Measurements from ENCODE around the gene NHERF1. TPM values are rescaled to one million over a fixed set of nuclear protein-coding genes. Genes with fewer than 3 reads are reported as not detected.
A peak's percentile ranks its signal among the peaks of the same experiment; 100 is the strongest.

The NHERF1 gene
- total RNA-seq, 1 donor from 2014 or later, result 36.3 TPM

DNA sequence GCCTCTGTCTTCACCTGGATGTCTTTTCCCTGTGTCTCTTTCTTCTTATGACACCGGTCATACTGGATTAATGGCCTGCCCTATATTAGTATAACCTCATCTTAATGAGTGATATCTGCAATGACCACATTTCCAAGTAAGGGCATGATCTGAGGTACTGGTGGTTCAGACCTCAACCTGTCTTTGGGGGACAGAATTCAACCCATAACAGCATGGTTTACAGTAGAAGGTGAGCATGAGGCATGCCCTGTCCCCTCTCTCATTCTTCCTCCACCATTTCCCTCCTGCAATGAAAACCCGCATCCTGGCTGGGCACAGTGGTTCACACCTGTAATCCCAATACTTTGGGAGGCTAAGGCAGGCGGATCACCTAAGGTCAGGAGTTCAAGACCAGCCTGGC is 14.2 kb upstream of the NHERF1 start:
- FAIRE-seq (no peak), DNase-seq (ENCODE audit: low read depth) (no peak)
- Histone ChIP-seq H3K9me3 (ENCODE audit: insufficient read depth, low read depth, low read length) (peaks cover 1% of the 10 kb centered on the region), H3K4me2 (ENCODE audit: low read length) (no peak overlapping the region), H2AFZ (ENCODE audit: low read depth, low read length) (no peak overlapping the region), H3K9ac (ENCODE audit: low read length) (no peak overlapping the region), H3K4me1 (ENCODE audit: insufficient read depth, low read length) (peaks cover 9% of the 10 kb centered on the region), H3K36me3 (ENCODE audit: insufficient read depth, low read length) (no peaks in the 10 kb centered on the region), H4K20me1 (ENCODE audit: insufficient read depth, low read length) (no peaks in the 10 kb centered on the region), H3K27ac (ENCODE audit: low read depth, low read length) (no peak overlapping the region), H3K79me2 (ENCODE audit: insufficient read depth, low read length) (no peaks in the 10 kb centered on the region), H3K4me3 (ENCODE audit: insufficient read depth, low read depth, low read length) (no peak overlapping the region), H3K27me3 (ENCODE audit: insufficient read depth, low read length) (peaks cover 44% of the 10 kb centered on the region)
- H3K4me3 Mint-ChIP-seq (ENCODE audit: unreplicated experiment), result no peak overlapping the region
- peaks cover 34% of the 10 kb centered on the region for H3K27me3 Mint-ChIP-seq (ENCODE audit: low read depth, unreplicated experiment)
- TF ChIP-seq, protein P1, sequence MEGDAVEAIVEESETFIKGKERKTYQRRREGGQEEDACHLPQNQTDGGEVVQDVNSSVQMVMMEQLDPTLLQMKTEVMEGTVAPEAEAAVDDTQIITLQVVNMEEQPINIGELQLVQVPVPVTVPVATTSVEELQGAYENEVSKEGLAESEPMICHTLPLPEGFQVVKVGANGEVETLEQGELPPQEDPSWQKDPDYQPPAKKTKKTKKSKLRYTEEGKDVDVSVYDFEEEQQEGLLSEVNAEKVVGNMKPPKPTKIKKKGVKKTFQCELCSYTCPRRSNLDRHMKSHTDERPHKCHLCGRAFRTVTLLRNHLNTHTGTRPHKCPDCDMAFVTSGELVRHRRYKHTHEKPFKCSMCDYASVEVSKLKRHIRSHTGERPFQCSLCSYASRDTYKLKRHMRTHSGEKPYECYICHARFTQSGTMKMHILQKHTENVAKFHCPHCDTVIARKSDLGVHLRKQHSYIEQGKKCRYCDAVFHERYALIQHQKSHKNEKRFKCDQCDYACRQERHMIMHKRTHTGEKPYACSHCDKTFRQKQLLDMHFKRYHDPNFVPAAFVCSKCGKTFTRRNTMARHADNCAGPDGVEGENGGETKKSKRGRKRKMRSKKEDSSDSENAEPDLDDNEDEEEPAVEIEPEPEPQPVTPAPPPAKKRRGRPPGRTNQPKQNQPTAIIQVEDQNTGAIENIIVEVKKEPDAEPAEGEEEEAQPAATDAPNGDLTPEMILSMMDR (IDR thresholded peaks at IDR 0.05; ENCODE audit: insufficient read depth, low read depth, low read length), result no peak
- no peak for TF ChIP-seq EZH2 (IDR thresholded peaks at IDR 0.05; ENCODE audit: insufficient read depth, low read length)
- no peaks in the 10 kb centered on the region for H3K4me1 Mint-ChIP-seq (ENCODE audit: low read depth, unreplicated experiment)
- no peaks in the 10 kb centered on the region for H3K36me3 Mint-ChIP-seq (ENCODE audit: low read depth, unreplicated experiment)
- peaks cover 3% of the 10 kb centered on the region for H3K9me3 Mint-ChIP-seq (ENCODE audit: unreplicated experiment)
- H3K27ac Mint-ChIP-seq (ENCODE audit: unreplicated experiment), result no peak overlapping the region

DNA sequence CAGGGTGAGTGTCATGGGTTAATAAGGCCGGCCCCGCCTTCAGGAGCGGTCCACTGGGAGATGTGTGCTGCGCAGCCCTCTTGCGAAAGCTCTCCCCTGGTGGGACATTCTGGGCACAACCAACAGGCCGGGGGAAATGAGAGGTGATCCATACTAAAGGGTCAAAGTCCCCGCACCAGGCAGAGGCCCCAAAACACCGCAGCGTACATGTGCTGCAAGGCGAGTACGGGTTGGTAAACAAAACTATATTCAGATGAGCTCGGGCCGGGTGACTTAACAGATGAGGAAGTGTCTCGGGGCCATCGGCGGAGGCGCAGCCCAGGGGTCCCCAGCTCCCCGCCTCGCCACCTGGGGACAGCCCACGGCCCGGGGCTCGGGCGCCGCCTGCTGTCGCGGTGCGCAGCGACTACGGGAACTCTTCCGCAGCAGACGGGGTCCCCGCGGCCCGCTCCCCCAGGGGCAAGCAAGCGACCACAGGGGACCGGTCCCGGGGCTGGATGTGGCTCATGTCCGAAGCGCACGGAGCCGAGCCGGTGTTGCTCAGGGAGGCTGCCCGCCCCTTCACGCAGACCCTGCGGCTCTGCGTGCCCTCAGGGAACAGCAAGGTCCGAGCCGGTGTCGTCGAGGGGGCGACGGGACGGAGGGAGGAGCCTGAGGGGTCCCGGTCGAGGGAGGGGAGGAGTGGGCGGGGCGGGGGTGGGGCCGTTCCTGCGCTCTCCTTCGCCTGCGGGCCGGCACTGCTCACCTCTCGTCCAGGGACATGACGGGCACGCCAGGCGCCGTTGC is 11.7 kb upstream of the NHERF1 start, which contains the start of gene RAB37:
TSS of gene RAB37 (plus strand) at position 744 of the 786 bp plus-strand sequence. CDS start at position 761, 17 bp downstream.
- no peaks in the 10 kb centered on the region for H3K9me3 ChIP-seq (ENCODE audit: insufficient read depth, low read depth, low read length)
- H3K9me3 Mint-ChIP-seq (ENCODE audit: unreplicated experiment), result peaks cover 3% of the 10 kb centered on the region
- TF ChIP-seq, protein P1 (IDR thresholded peaks at IDR 0.05; ENCODE audit: insufficient read depth, low read depth, low read length), result no peak
- no peak for TF ChIP-seq EZH2 (IDR thresholded peaks at IDR 0.05; ENCODE audit: insufficient read depth, low read length)
- peak within 1 kb of the TSS; percentile 41 for H3K4me2 ChIP-seq (ENCODE audit: low read length)
- no peak within 1 kb of the TSS for H3K4me3 ChIP-seq (ENCODE audit: insufficient read depth, low read depth, low read length)
- H3K4me3 Mint-ChIP-seq (ENCODE audit: unreplicated experiment), result peak within 1 kb of the TSS; percentile 34
- DNase-seq (ENCODE audit: low read depth) (no peak), FAIRE-seq (no peak)
- no peaks in the 10 kb centered on the region for H3K36me3 ChIP-seq (ENCODE audit: insufficient read depth, low read length)
- H3K4me1 Mint-ChIP-seq (ENCODE audit: low read depth, unreplicated experiment), result no peaks in the 10 kb centered on the region
- H3K9ac ChIP-seq (ENCODE audit: low read length), result no peak within 1 kb of the TSS
- H3K27me3 Mint-ChIP-seq (ENCODE audit: low read depth, unreplicated experiment), result peaks cover 41% of the 10 kb centered on the region
- no peaks in the 10 kb centered on the region for H4K20me1 ChIP-seq (ENCODE audit: insufficient read depth, low read length)
- no peaks in the 10 kb centered on the region for H3K79me2 ChIP-seq (ENCODE audit: insufficient read depth, low read length)
- H3K27ac ChIP-seq (ENCODE audit: low read depth, low read length), result no peak within 1 kb of the TSS
- peaks cover 44% of the 10 kb centered on the region for H3K27me3 ChIP-seq (ENCODE audit: insufficient read depth, low read length)
- H2AFZ ChIP-seq (ENCODE audit: low read depth, low read length), result peak within 1 kb of the TSS; percentile 11
- H3K4me1 ChIP-seq (ENCODE audit: insufficient read depth, low read length), result peaks cover 9% of the 10 kb centered on the region
- no peaks in the 10 kb centered on the region for H3K36me3 Mint-ChIP-seq (ENCODE audit: low read depth, unreplicated experiment)
- H3K27ac Mint-ChIP-seq (ENCODE audit: unreplicated experiment), result peak within 1 kb of the TSS; percentile 34

Data from astrocyte (in vitro differentiated cells and primary cell).